SK-MEL-5 (cell line): ENCODE measurements around the gene FAM168A. TPM values are rescaled to one million over a fixed set of nuclear protein-coding genes. Genes with fewer than 3 reads are reported as not detected.

Experiments used
- DNase-seq: peaks from one replicate; pipeline ENCODE4 v3.0.0-alpha.2; 2016; ENCODE audit warnings: low read depth, low spot score
- in situ Hi-C: cut with HindIII; loops from 2 replicates; pipeline ENCODE4 v1.10.0; 2016; ENCODE audit warnings: low sequenced_read_pairs, high pct_unique_total_duplicates, low pct_unique_long_range_greater_than_20kb
- small RNA-seq, 2 experiments: library from RNA; depleted of rRNA; stranded (forward); fragments of <200 nt; gene quantifications; one replicate each; pipeline ENCODE3, GENCODE V24; 2014
- total RNA-seq: library from RNA; depleted of rRNA; stranded (reverse); fragments of >200 nt; shearing (Covaris generic); gene quantifications from 2 replicates; pipeline ENCODE4 v1.2.3, GENCODE V29; 2014; rRNA removed

Gene FAM168A
- total RNA-seq, 1 experiment from 2014 or later: 27.0 TPM

DNA sequence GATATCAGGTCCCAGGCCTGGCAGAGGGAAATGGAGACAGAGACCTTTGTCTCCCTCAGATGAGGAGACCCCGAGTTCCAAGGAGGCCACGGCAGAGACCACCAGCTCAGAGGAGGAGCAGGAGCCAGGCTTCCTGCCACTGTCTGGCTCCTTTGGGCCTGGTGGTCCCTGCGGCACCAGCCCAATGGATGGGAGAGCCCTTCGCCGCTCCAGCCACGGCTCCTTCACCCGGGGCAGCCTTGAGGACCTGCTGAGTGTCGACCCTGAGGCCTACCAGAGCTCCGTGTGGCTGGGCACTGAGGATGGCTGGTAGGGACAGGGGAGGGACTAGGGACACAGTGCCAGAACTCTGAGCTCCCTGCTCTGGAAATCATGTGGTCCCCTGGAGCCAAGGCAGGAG lies 234.8 kb downstream of the FAM168A start:
- in situ Hi-C loops: no loop called here
- no peak for DNase-seq

DNA sequence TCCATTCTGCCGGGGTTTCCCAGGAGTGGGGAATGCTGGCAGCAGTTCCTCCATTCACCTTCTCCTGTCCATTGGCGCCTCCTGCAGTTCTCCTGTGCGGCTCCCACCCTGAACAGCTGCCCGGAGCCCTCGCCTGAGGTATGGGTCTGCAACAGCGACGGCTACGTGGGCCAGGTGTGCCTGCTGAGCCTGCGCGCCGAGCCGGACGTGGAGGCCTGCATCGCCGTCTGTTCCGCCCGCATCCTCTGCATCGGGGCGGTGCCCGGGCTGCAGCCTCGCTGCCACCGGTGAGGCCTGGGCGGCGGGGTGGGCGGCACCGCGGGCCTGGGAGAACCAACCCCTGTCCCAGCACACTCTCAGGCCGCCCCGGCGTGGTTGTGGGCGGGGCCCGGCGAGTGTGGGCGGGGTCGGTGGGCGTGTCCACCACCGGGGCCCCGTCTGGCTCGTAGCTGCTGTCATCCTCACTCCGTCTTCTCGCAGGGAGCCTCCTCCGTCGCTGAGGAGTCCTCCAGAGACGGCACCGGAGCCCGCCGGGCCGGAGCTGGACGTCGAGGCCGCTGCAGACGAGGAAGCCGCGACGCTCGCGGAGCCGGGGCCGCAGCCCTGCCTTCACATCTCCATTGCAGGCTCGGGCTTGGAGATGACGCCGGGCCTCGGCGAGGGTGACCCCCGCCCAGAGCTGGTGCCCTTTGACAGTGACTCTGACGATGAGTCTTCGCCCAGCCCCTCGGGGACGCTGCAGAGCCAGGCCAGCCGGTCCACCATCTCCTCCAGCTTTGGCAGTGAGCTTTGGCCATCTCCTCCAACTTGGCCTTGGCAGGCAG lies 235.7 kb downstream of the FAM168A start:
- in situ Hi-C loops: no loop called here
- DNase-seq: peak; percentile 22

DNA sequence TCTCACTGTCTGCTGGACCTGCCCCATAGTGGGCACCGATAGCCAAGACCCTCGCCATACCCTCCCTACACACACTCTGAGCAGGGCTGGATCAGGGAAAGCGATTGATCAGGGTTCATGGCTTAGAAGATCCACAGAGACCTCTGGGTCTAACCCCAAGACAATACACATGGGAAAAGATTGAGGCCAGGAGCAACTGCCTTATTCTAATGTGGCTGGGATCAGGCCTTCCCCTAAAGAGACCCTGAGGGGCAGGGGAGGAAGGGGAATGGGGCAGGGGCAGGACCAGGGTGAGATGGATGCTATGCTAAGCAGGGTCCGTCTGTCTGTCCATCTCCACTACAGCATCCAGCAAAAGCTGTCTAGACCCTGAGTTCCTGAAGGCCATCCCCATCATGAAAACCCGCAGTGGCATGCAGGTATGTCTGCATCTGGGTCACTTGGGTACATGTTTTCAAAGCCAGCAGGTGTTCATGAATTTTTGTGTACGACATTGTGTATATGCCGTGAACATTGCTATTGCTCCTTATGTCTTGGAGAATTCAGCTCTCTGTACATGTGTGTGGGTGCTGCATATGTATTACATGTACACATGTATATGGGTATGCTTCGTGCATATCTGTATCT lies 237.1 kb downstream of the FAM168A start:
- no peak for DNase-seq
- in situ Hi-C loops: no loop called here

GRCh38 chr11:73359930-73360742 lies 237.8 kb downstream of the FAM168A start:
- peak; percentile 65 for DNase-seq
- in situ Hi-C loops: no loop called here

GRCh38 chr11:73359341-73359740 lies 238.6 kb downstream of the FAM168A start:
- DNase-seq: no peak
- in situ Hi-C loops: no loop called here

DNA sequence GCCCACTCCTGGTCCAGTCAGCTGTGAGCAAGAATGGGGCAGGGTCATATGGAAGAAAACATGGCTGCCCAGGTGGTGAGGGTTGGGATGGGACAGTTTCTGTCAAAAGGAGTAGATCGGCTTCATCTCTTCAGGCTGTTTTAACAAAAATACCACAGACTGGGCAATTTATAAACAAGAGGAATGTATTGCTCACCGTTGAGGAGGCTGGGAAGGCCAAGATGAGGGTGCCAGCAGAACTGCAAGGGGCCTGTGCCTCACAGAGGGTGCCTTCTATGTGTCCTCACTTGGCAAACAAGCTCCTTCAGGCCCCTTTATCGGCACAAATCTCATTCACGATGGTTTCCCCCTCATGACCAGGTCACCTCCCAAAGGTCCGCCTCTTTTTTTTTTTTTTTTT lies 239.8 kb downstream of the FAM168A start:
- no peak for DNase-seq
- in situ Hi-C loops: no loop called here

DNA sequence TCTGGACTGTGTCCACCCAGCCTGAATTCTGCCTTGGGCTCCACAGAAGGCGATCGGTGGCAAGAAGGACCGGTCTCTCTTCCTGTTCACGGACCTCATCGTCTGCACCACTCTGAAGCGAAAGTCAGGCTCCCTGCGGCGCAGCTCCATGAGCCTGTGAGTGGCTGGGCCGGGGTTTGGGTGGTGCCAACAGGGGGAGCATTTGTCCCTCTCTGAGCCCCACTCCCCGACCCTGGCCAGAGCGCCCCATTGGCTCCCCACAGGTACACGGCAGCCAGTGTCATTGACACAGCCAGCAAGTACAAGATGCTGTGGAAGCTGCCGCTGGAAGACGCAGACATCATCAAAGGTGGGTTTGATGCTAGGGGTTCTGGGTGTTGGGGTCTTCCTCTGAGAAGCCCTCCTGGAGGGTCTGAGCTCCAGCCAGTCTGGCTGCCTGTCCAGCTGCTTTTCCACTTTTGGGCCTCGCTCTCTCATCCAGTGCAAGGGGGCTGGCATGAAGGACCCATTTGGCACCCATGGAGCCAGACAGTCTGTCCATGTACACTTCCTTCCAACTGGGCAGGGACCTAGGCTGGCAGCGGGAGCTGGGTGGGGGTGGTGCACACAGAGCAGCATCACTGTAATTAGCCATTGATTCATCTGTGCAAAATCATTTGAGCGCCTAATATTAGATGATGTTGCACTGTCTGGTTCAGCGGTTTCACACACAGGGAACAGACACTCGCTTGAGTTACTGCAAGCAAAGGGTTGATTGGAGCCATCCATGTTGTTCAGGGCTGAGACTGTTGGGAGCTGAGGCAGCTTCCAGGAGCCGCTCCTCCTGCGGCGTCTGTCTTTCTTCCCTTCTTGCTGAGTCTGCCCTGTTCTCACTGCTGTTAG lies 240.7 kb downstream of the FAM168A start:
- in situ Hi-C loops: no loop called here
- DNase-seq: no peak

GRCh38 chr11:73355109-73355508 lies 242.8 kb downstream of the FAM168A start:
- no peak for DNase-seq
- in situ Hi-C loops: no loop called here

DNA sequence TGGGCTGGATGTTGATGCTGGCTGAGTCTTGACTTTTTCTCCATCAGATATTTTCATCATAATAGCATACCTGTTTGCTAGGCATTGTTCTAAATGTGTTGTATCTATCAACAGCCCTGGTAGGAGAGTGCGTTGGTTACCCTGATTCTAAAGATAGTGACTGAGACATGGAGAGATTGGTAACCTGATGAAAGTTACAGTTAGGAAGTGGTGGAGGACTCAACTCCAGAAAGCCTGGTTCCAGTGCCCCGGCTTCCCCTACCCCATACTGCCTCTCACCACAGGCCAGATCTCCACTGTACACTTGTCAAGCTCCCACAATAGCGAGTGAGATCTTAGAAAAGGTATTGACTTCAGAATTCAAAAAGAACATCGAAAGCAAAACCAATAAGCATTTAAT lies 244.5 kb downstream of the FAM168A start:
- no peak for DNase-seq
- in situ Hi-C loops: no loop called here

GRCh38 chr11:73350908-73351636 lies 246.8 kb downstream of the FAM168A start:
- in situ Hi-C loops: no loop called here
- DNase-seq: peak; percentile 86

Small RNAs within 50 kb of the gene (small RNA-seq; reads per million reads assigned to genes)
- gene AP000763.2 (0 reads per million in 2 experiments), gene HMGN2P38 (0 reads per million in 2 experiments)

Other genes starting within 250 kb of the FAM168A start
- 11.8 and 11.9 TPM in 2 replicates for gene RELT, start 221.7 kb downstream of the FAM168A start, total RNA-seq
- gene PLEKHB1, start 48.5 kb upstream of the FAM168A start, total RNA-seq: 45.0 and 48.5 TPM in 2 replicates
- gene RAB6A, start 163.0 kb upstream of the FAM168A start, total RNA-seq: 78.3 and 82.4 TPM in 2 replicates
- gene MRPL48, start 189.8 kb upstream of the FAM168A start, total RNA-seq: 111 and 119 TPM in 2 replicates